ENCODE data around the gene PER1.

DNA sequence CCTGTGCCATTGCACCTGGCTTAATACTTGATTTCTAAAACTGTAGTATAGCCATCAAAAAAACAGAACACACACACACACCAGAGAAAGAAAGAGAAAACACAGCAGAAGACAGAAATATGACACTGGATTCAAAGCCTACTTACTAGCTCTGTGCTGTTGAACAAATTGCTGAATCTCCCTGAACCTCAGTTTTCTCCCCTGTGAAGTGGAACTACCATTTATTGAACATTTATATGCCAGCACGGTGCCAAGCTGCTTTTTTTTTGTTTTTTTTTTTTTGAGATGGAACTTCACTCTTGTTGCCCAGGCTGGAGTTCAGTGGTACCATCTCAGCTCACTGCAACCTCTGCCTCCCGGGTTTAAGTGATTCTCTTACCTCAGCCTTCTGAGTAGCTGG lies 51.4 kb downstream of the PER1 start:
- TF ChIP-seq, protein P1, sequence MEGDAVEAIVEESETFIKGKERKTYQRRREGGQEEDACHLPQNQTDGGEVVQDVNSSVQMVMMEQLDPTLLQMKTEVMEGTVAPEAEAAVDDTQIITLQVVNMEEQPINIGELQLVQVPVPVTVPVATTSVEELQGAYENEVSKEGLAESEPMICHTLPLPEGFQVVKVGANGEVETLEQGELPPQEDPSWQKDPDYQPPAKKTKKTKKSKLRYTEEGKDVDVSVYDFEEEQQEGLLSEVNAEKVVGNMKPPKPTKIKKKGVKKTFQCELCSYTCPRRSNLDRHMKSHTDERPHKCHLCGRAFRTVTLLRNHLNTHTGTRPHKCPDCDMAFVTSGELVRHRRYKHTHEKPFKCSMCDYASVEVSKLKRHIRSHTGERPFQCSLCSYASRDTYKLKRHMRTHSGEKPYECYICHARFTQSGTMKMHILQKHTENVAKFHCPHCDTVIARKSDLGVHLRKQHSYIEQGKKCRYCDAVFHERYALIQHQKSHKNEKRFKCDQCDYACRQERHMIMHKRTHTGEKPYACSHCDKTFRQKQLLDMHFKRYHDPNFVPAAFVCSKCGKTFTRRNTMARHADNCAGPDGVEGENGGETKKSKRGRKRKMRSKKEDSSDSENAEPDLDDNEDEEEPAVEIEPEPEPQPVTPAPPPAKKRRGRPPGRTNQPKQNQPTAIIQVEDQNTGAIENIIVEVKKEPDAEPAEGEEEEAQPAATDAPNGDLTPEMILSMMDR (IDR thresholded peaks at IDR 0.05), result no peak
- TF ChIP-seq POLR2A (IDR thresholded peaks at IDR 0.05), result no peak
